Measurements from ENCODE around the gene RBBP6.

- TF ChIP-seq, protein P1, sequence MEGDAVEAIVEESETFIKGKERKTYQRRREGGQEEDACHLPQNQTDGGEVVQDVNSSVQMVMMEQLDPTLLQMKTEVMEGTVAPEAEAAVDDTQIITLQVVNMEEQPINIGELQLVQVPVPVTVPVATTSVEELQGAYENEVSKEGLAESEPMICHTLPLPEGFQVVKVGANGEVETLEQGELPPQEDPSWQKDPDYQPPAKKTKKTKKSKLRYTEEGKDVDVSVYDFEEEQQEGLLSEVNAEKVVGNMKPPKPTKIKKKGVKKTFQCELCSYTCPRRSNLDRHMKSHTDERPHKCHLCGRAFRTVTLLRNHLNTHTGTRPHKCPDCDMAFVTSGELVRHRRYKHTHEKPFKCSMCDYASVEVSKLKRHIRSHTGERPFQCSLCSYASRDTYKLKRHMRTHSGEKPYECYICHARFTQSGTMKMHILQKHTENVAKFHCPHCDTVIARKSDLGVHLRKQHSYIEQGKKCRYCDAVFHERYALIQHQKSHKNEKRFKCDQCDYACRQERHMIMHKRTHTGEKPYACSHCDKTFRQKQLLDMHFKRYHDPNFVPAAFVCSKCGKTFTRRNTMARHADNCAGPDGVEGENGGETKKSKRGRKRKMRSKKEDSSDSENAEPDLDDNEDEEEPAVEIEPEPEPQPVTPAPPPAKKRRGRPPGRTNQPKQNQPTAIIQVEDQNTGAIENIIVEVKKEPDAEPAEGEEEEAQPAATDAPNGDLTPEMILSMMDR (IDR thresholded peaks at IDR 0.05) = no peak
- no peak for TF ChIP-seq POLR2A (IDR thresholded peaks at IDR 0.05)
These were observed 10.9 kb downstream of the RBBP6 start for GRCh38 chr16:24550295-24550694.
